8988T (cell line): ENCODE measurements around the gene PFKFB3.
"Not testable (repeated sequence)": the region's sequence is repeated elsewhere in the genome, so short reads cannot be mapped to it uniquely, and the experiment has no call there.

Source experiments
- DNase-seq: peaks from one replicate; pipeline ENCODE4 v3.0.0; 2011

The PFKFB3 gene

DNA sequence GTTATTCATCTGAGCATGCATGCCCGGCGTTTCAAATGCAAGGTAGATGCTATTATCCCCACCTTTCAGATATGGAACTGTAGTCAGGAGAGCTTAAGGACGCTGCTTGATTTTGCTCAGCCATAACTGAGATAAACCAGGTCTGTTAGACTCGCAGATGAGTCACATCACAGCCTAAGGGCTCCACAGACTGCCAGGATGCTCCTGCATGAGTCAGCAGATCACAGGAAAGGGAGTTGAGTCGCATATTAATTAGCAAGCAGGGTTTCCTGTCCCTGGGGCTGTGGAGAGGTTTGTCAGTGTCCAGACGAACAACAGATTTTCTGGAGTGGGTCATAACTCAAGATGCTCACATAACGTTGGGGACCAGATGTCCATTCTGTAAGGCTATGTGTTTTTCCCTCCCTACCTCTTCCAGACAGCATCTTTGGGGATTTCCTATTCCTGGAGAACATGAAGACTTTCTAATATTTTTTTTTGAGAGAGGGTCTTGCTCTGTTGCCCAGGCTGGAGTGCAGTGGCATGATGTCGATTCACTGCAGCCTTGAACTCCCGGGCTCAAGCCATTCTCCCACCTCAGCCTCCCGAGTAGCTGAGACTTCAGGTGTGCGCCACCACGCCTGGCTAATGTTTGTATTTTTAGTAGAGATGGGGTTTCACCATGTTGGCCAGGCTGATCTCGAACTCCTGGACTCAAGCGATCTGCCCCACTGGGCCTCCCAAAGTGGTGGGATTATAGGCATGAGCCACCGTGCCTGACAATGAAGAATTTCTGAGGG, 36.7 kb downstream of the PFKFB3 start:
- DNase-seq = peak; percentile 84

GRCh38 chr10:6240254-6240653, 37.5 kb downstream of the PFKFB3 start:
- DNase-seq = no peak

DNA sequence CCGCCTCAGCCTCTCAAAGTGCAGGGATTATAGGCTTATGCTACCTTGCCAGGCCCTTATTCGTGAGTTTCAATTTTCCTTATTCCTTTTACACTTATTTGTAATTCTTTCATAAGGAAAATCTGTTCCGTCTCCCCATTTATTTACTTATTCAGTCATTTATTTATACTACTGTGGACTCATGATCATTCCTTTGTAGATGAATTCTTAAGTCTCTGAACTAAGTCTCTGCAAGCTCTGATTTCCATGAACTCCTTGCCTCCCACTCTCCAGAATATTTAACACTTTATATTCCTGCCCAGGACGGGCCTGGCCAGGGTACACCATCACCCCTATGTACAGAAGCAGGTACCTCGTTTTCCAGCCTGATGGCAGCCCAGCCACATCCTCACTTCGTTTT, 39.4 kb downstream of the PFKFB3 start:
- DNase-seq = no peak

DNA sequence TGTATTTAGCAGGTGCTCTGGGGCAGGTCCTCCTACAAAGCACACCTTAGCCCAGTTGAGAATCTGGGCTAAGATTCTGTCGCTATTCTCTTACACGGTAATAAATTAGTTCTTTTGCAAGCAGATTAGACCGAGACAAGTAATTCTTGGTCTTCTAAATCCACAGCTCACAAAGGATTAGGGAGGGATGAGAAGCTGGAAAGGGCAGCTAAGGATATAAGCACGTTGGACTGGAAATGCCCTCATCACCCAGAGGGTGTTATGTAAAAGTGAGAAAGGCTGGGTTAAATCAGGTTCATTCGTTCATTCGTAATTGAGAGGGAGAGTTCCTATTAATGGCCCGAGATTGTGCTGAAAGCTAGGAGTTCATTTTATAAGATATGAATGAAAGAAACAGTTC, 41.8 kb downstream of the PFKFB3 start:
- DNase-seq = no peak

- no peak for DNase-seq
Measured at GRCh38 chr10:6247041-6247712, 44.4 kb downstream of the PFKFB3 start.

DNA sequence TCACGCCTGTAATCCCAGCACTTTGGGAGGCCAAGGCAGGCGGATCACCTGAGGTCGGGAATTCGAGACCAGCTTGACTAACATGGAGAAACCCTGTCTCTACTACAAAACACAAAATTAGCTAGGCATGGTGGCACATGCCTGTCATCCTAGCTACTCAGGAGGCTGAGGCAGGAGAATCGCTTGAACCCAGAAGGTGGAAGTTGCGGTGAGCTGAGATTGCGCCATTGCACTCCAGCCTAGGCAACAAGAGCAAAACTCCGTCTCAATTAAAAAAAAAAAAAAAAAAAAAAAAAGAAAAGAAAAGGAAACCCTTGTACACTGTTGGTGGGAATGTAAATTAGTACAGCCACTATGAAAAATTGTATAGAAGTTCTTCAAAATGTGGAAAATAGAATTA, 46.2 kb downstream of the PFKFB3 start:
- DNase-seq = not testable (repeated sequence)

GRCh38 chr10:6249698-6250097, 47.0 kb downstream of the PFKFB3 start:
- no peak for DNase-seq

- DNase-seq = no peak
Measured at GRCh38 chr10:6250745-6251144, 48.0 kb downstream of the PFKFB3 start.

- no peak for DNase-seq
Measured at GRCh38 chr10:6254201-6254600, 51.5 kb downstream of the PFKFB3 start.

DNA sequence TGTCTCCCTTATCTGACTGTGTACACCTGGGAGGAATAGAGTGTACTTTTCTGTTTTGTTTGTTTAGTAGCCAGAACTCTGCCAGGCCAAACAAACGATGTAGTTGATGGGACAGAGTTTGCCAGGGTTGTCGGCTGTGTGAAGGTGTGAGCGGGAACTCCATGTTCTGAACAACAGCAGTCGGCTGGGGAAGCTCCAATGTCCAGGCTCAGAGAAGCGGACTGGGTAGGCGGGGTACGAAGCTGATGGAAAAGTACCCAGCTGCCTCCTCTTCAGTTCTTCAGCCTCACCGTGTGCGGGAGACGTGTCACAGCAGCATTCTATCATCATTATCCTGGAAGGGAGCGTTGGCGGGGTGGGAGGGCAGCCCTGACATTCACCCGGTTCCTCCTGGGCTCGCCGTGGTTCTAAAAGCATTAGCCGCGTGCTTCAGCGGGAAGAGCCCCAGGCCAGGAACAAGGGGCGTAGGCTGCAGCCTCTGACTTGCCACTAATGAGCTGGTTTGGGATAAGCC, 52.9 kb downstream of the PFKFB3 start:
- DNase-seq = no peak

GRCh38 chr10:6256439-6256838, 53.7 kb downstream of the PFKFB3 start:
- no peak for DNase-seq

- no peak for DNase-seq
Measured at GRCh38 chr10:6259153-6259552, 56.4 kb downstream of the PFKFB3 start.

GRCh38 chr10:6260843-6261242, 58.1 kb downstream of the PFKFB3 start:
- DNase-seq = no peak

GRCh38 chr10:6267941-6268340, 65.2 kb downstream of the PFKFB3 start:
- no peak for DNase-seq

DNA sequence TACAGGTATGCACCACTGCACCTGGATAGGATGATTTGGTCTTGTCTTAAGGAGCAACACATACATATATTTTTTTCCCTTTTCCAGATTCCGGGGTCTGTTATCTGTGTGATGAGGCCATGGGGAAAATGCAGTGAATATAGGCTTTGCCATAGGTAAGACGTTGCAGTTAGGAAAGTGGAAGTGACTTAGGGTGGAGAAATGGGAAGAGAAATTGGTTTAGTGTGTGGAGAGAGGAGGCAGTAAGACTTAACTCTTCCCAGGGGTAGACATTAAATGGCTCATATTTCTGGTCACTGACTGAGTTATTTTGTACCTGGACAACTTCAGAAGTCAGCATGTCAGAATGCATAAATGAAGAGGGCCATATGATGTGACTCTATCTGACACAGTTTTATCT, 66.7 kb downstream of the PFKFB3 start:
- DNase-seq = no peak

- no peak for DNase-seq
Measured at GRCh38 chr10:6269953-6270867, 67.5 kb downstream of the PFKFB3 start.

DNA sequence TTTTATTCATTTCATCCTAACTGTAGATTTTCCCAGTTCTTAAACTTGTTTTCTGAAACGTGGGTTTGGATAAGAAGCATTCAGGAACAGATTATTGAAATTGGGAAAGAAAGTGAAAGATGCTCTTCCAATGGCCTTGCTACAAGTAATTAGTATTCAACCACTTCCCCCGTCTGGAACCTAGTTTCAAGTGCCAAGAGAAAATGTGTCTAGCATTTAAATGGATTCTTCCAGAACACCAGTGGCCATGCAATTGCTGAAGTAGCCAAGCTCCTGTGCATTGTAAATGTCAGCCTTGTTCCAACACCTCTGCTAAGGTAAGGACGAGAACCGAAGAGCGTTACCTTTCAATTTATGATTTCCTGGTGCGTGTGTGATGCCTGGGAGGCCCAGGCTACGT, 68.2 kb downstream of the PFKFB3 start:
- no peak for DNase-seq

GRCh38 chr10:6271663-6272062, 68.9 kb downstream of the PFKFB3 start:
- DNase-seq = no peak

DNA sequence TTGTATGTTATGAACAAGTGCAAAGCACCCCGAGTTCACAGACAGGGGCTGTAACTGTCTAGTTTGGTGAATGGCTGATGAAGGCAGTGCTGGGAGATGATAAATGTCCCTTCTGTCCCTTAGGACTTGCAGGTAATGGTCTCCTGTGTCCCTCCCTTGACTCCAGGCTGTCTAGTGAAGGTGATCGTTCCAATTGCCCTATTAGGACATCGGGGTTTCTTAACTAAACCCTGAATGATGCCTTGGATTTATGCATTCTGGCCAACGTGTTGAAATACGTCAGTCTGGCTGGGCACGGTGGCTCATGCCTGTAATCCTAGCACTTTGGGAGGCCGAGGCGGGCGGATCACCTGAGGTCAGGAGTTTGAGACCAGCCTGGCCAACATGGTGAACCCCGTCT, 69.4 kb downstream of the PFKFB3 start:
- no peak for DNase-seq

DNA sequence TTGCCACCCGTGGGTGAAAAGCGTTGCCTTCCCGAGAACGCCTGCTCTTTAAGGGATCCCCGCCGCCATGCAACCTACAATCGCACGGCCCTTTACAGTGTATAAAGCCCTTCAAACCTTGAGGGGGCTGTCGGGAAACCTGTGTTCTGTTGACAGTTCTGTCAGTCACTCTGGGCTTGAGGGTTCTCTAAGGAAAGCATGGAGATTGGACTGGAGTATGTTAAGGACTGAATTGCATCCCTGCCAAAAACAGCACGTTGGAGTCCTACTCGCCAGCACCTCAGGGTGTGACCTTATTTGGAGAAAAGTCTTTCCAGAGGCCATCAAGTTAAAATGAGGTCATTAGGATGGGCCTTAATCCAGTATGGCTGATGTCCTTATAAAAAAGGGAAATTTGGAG, 70.6 kb downstream of the PFKFB3 start:
- DNase-seq = no peak

DNA sequence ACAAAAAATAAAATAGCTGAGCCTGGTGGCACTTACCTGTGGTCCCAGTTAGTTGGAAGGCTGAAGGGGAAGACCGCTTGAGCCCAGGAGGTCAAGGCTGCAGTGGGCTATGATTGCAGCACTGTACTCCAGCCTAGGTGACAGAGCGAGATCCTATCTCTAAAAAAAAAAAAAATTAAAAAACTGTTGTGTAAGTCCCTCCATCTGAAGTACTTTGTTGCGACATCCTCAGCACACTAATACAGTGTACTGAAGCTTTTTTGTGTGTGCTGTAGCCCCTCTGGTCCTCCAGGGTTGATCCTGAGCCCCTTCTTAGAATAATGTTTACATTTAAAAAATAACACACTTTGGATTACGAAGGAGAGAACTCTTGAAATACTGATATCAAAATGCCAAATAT, 71.3 kb downstream of the PFKFB3 start:
- DNase-seq = no peak

GRCh38 chr10:6274484-6274883, 71.8 kb downstream of the PFKFB3 start:
- no peak for DNase-seq
